A549 (cell line): Measurements from ENCODE around the gene ZBTB20.

Source experiments
- CHD2 ChIP-seq: fragments of 150-350 bp; IDR thresholded peaks from 2 replicates; pipeline ENCODE4 v1.6.1; 2014; ENCODE audit warnings: low read length; ENCODE audit not compliant: partially characterized antibody
- CHD4 ChIP-seq: fragments of 200-600 bp; sonication (generic); IDR thresholded peaks from 2 replicates; pipeline ENCODE4 v1.6.1; 2016; ENCODE audit warnings: antibody characterized with exemption, mild to moderate bottlenecking, borderline replicate concordance
- HOXB13 ChIP-seq: fragments of 250-450 bp; sonication (Bioruptor Pico); IDR thresholded peaks from 2 replicates; pipeline ENCODE4 v1.5.0; 2020; ENCODE audit warnings: low read depth, mild to moderate bottlenecking, moderate library complexity
- MAZ ChIP-seq: fragments of 150-350 bp; IDR thresholded peaks from 2 replicates; pipeline ENCODE4 v1.6.1; 2014; ENCODE audit warnings: antibody characterized with exemption, low read depth, low read length, borderline replicate concordance
- MYC ChIP-seq: IDR thresholded peaks from 2 replicates; pipeline ENCODE4 v1.6.1; 2012; ENCODE audit warnings: mild to moderate bottlenecking, inconsistent platforms, low read length, improper control_type of control experiment, borderline replicate concordance
- NFE2L2 ChIP-seq: fragments of 150-350 bp; conservative IDR thresholded peaks from 2 replicates; pipeline ENCODE4 v1.6.1; 2014; ENCODE audit warnings: low read length
- PHF8 ChIP-seq: fragments of 200-600 bp; sonication (generic); IDR thresholded peaks from 2 replicates; pipeline ENCODE4 v1.6.1; 2016; ENCODE audit warnings: low read depth, mild to moderate bottlenecking, antibody characterized with exemption, moderate library complexity, borderline replicate concordance
- POLR2A ChIP-seq: IDR thresholded peaks from 2 replicates; pipeline ENCODE4 v1.6.1; 2012; ENCODE audit warnings: mild to moderate bottlenecking, low read length
- TF ChIP-seq, protein P1 (sequence below): fragments of >200 bp; sonication (Bioruptor Twin); formaldehyde crosslinking; IDR thresholded peaks from 3 replicates; pipeline ENCODE4 v1.5.1; 2016
- TF ChIP-seq, protein P2 (sequence below): fragments of 150-350 bp; IDR thresholded peaks from 2 replicates; pipeline ENCODE4 v1.6.1; 2014; ENCODE audit warnings: low read depth, mild to moderate bottlenecking, low read length
- TF ChIP-seq, protein P3 (sequence below): IDR thresholded peaks from 2 replicates; pipeline ENCODE4 v1.6.1; 2012
- TF ChIP-seq, protein P4 (sequence below): fragments of 200-600 bp; sonication (generic); IDR thresholded peaks from 2 replicates; pipeline ENCODE4 v1.6.1; 2016; ENCODE audit warnings: antibody characterized with exemption, mild to moderate bottlenecking, moderate library complexity

DNA sequence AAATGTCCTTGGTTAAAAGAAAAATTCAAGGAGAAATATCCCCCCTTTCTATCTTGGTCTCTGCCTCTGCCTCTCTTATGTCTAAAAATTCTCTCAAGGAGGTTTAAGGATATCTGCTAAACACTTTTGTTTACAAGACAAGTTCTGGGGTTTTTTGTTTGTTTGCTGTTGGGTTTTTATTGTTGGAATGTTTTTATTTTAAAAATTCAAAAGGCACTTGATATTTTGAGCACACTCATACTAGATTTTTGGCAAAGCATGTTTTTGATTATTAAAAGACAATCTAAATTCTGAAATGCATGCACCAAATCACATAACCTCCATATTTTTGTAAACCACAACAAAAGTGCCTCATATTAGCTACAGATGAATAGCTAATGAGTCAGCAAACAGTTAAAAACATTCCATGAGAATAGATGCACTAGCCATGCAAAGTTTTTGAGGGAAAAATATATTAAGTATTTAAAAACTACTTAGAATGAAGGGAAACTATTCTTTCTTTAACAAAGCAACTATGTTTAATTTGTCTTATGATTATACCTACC lies 84.6 kb downstream of the ZBTB20 start:
- TF ChIP-seq, protein P1, sequence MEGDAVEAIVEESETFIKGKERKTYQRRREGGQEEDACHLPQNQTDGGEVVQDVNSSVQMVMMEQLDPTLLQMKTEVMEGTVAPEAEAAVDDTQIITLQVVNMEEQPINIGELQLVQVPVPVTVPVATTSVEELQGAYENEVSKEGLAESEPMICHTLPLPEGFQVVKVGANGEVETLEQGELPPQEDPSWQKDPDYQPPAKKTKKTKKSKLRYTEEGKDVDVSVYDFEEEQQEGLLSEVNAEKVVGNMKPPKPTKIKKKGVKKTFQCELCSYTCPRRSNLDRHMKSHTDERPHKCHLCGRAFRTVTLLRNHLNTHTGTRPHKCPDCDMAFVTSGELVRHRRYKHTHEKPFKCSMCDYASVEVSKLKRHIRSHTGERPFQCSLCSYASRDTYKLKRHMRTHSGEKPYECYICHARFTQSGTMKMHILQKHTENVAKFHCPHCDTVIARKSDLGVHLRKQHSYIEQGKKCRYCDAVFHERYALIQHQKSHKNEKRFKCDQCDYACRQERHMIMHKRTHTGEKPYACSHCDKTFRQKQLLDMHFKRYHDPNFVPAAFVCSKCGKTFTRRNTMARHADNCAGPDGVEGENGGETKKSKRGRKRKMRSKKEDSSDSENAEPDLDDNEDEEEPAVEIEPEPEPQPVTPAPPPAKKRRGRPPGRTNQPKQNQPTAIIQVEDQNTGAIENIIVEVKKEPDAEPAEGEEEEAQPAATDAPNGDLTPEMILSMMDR, result no peak
- TF ChIP-seq CHD2 (no peak), PHF8 (no peak), MAZ (no peak), CHD4 (no peak), MYC (no peak), POLR2A (no peak), HOXB13 (CRISPR knock-in tag) (no peak), NFE2L2 (no peak)
- TF ChIP-seq, protein P2, sequence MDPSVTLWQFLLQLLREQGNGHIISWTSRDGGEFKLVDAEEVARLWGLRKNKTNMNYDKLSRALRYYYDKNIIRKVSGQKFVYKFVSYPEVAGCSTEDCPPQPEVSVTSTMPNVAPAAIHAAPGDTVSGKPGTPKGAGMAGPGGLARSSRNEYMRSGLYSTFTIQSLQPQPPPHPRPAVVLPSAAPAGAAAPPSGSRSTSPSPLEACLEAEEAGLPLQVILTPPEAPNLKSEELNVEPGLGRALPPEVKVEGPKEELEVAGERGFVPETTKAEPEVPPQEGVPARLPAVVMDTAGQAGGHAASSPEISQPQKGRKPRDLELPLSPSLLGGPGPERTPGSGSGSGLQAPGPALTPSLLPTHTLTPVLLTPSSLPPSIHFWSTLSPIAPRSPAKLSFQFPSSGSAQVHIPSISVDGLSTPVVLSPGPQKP, result no peak
- TF ChIP-seq, protein P3, sequence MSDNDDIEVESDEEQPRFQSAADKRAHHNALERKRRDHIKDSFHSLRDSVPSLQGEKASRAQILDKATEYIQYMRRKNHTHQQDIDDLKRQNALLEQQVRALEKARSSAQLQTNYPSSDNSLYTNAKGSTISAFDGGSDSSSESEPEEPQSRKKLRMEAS, result no peak
- TF ChIP-seq, protein P4, sequence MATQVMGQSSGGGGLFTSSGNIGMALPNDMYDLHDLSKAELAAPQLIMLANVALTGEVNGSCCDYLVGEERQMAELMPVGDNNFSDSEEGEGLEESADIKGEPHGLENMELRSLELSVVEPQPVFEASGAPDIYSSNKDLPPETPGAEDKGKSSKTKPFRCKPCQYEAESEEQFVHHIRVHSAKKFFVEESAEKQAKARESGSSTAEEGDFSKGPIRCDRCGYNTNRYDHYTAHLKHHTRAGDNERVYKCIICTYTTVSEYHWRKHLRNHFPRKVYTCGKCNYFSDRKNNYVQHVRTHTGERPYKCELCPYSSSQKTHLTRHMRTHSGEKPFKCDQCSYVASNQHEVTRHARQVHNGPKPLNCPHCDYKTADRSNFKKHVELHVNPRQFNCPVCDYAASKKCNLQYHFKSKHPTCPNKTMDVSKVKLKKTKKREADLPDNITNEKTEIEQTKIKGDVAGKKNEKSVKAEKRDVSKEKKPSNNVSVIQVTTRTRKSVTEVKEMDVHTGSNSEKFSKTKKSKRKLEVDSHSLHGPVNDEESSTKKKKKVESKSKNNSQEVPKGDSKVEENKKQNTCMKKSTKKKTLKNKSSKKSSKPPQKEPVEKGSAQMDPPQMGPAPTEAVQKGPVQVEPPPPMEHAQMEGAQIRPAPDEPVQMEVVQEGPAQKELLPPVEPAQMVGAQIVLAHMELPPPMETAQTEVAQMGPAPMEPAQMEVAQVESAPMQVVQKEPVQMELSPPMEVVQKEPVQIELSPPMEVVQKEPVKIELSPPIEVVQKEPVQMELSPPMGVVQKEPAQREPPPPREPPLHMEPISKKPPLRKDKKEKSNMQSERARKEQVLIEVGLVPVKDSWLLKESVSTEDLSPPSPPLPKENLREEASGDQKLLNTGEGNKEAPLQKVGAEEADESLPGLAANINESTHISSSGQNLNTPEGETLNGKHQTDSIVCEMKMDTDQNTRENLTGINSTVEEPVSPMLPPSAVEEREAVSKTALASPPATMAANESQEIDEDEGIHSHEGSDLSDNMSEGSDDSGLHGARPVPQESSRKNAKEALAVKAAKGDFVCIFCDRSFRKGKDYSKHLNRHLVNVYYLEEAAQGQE, result no peak
